ENCODE measurements around the gene INTS1.

DNA sequence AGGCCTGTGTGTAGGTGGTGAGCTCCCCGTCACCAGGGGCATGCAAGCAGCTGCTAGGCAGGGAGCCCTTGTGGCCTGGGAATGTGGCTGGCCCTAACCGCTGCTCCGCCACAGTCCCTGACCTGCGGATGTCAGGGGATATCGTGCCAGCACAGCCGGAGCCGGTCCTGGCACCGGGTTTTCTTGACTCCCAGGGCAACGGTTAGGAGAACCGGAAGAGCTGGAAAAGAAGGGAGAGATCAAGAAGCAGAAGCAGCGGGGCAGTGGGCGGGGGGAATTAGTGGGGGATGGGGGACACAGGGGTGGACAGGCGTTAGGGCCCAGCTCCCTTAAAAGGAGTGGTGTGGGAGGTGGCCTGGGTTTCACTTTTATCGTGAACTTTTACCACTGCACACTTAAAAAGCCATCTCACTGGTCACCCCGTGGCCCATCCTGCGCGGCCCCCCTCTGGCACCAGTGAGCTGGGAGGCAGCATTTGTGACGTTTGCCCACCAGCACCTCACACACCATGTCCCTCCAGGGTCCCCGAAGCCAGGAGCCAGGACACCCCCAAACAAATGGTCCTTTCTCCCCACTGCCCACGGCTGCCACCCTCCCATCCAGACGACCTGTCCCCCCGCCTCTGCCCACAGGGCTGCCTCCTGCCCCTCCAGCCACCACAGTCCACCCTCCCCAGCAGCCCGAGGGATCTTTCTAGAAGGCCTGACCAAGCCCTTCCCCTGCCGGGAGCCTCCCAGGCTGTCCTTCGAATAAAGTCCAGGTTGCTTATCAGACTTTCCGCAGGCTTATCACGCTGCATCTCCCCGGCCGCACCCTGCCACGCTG lies 43.2 kb downstream of the INTS1 start:
- TF ChIP-seq POLR2AphosphoS5 (IDR thresholded peaks at IDR 0.05; ENCODE audit: borderline replicate concordance, low read depth, low read length) = no peak
- TF ChIP-seq EZH2 (IDR thresholded peaks at IDR 0.05) = no peak
